Fibroblast of the aortic adventitia (primary cell): ENCODE results near the gene SLAMF6. TPM values are rescaled to one million over a fixed set of nuclear protein-coding genes. Genes with fewer than 3 reads are reported as not detected.

ENCODE experiments used
- DNase-seq: peaks from one replicate; pipeline ENCODE4 v3.0.0-alpha.2; 2010; ENCODE audit warnings: low read depth
- H3K4me3 ChIP-seq: 2 replicates; pipeline ENCODE4 v1.5.1; 2011; ENCODE audit warnings: low read depth, mild to moderate bottlenecking, control low read depth, low read length, moderate library complexity
- CTCF ChIP-seq: IDR thresholded peaks from 2 replicates; pipeline ENCODE4 v1.5.1; 2011; ENCODE audit warnings: mild to moderate bottlenecking, low read length, control low read depth, inconsistent platforms; ENCODE audit not compliant: insufficient read depth
- total RNA-seq: library from RNA; depleted of rRNA; stranded (reverse); fragments of >200 nt; gene quantifications from 2 replicates; pipeline ENCODE4 v1.2.3, GENCODE V29; 2012; ENCODE audit warnings: low replicate concordance

SLAMF6 gene
- total RNA-seq, 1 donor, result not detected

- no peak overlapping the region for H3K4me3 ChIP-seq
- DNase-seq, result no peak
- no peak for TF ChIP-seq CTCF
Observed at GRCh38 chr1:160542303-160542945, 19.4 kb upstream of the SLAMF6 start.

- DNase-seq, result no peak
- no peak for TF ChIP-seq CTCF
Observed at GRCh38 chr1:160541622-160542302, 18.7 kb upstream of the SLAMF6 start.

DNA sequence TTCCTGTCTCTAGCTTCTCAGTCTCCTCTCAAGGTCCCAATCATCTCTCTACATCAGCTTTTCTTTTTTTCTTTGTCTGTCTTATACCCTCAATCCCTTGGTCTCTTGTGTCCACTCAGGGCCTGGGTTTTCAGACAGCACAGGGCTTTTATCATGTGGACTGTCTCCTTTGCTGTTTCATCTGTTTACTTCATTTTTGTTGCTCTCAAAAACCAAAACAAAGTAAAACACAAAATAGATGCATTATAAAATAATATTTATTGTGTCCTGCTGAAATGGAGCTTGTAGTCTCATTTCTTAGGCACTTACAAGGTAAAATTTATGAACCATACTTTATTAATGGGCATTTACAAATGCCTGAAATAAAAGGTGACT lies 17.8 kb upstream of the SLAMF6 start:
- H3K4me3 ChIP-seq, result no peak overlapping the region
- TF ChIP-seq CTCF, result no peak
- DNase-seq, result no peak

More at GRCh38 chr1:160541622-160542302, 18.7 kb upstream of the SLAMF6 start:
- H3K4me3 ChIP-seq, result no peak overlapping the region

GRCh38 chr1:160539990-160540858 lies 17.2 kb upstream of the SLAMF6 start:
- TF ChIP-seq CTCF, result no peak
- H3K4me3 ChIP-seq, result no peak overlapping the region
- no peak for DNase-seq

DNA sequence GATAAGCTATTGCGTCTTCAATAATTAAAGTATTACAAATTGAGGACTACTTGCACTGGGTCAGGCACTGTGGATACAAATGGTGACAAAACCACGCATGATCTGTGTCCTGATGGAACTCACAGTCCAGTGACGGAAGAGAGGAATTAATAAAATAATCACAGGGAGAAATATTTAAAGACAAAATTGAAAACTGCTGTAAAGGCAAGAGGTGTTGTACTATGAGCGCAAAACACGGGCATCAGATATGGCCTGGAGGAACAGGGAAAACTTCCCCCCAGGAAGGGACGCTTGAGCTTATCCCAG lies 16.6 kb upstream of the SLAMF6 start:
- TF ChIP-seq CTCF, result no peak
- DNase-seq, result no peak
- H3K4me3 ChIP-seq, result no peak overlapping the region

GRCh38 chr1:160538985-160539651 lies 16.1 kb upstream of the SLAMF6 start:
- no peak for TF ChIP-seq CTCF
- no peak for DNase-seq
- no peak overlapping the region for H3K4me3 ChIP-seq
